Stimulated activated CD4-positive, alpha-beta T cell treated with anti-CD3 and anti-CD28 coated beads, Interleukin-12 subunit alpha, Interleukin-12 subunit beta, amount 100 ng/mL, for 48 hours (primary cell): ENCODE results near the gene HOXA5.

ENCODE experiments used
- DNase-seq, 3 donors: peaks; one replicate each; pipeline ENCODE4 v3.0.0-alpha.2; 2020; ENCODE audit warnings: low read depth in 2 of 3, low spot score in 1 of 3

HOXA5 gene

GRCh38 chr7:27097686-27098577 is 45.5 kb downstream of the HOXA5 start:
- no peak for DNase-seq

- DNase-seq, result no peak
Measured at GRCh38 chr7:27096768-27097514, 46.5 kb downstream of the HOXA5 start.

GRCh38 chr7:27095897-27096767 is 47.3 kb downstream of the HOXA5 start, which contains the start of gene HOXA1:
TSS of gene HOXA1 (minus strand) at chr7:27096000. CDS start at chr7:27095912, 88 bp downstream.
- DNase-seq, result peak; percentile 43 to 55 (median 53)

GRCh38 chr7:27095050-27095896 is 48.2 kb downstream of the HOXA5 start:
- DNase-seq, result no peak

GRCh38 chr7:27094304-27095049 is 49.0 kb downstream of the HOXA5 start:
- no peak for DNase-seq

- no peak for DNase-seq
Measured at GRCh38 chr7:27093184-27093895, 50.1 kb downstream of the HOXA5 start.

GRCh38 chr7:27092819-27093110 is 50.7 kb downstream of the HOXA5 start:
- DNase-seq, result no peak

GRCh38 chr7:27091941-27092818 is 51.3 kb downstream of the HOXA5 start:
- DNase-seq, result no peak

GRCh38 chr7:27091105-27091504 is 52.4 kb downstream of the HOXA5 start:
- DNase-seq, result no peak
